Liver (tissue), 3 donors: ENCODE data around the gene CDRT15.

ENCODE experiments used
- EGR1 ChIP-seq, 2 donors: IDR thresholded peaks; 2 replicates each; pipeline ENCODE4 v1.6.1; 2016 to 2018; ENCODE audit warnings: antibody characterized with exemption in 2 of 2, low read depth in 2 of 2
- FOXA1 ChIP-seq: IDR thresholded peaks from 2 replicates; pipeline ENCODE4 v1.6.1; 2016; ENCODE audit warnings: antibody characterized with exemption
- GABPA ChIP-seq, 2 donors: IDR thresholded peaks in 1 of 2; conservative IDR thresholded peaks in 1 of 2; 2 replicates each; pipeline ENCODE4 v1.6.1; 2016; ENCODE audit warnings: antibody characterized with exemption in 2 of 2, mild to moderate bottlenecking in 1 of 2, moderate library complexity in 1 of 2
- JUND ChIP-seq, 2 donors: IDR thresholded peaks; 2 replicates each; pipeline ENCODE4 v1.6.1; 2016; ENCODE audit warnings: antibody characterized with exemption in 2 of 2
- RAD21 ChIP-seq, 2 donors: IDR thresholded peaks; 2 replicates each; pipeline ENCODE4 v1.6.1; 2016; ENCODE audit warnings: antibody characterized with exemption in 2 of 2, mild to moderate bottlenecking in 2 of 2
- SP1 ChIP-seq: IDR thresholded peaks from 2 replicates; pipeline ENCODE4 v1.6.1; 2018; ENCODE audit warnings: antibody characterized with exemption, mild to moderate bottlenecking
- TAF1 ChIP-seq: conservative IDR thresholded peaks from 2 replicates; pipeline ENCODE4 v1.6.1; 2016; ENCODE audit warnings: antibody characterized with exemption, mild to moderate bottlenecking
- YY1 ChIP-seq: IDR thresholded peaks from 2 replicates; pipeline ENCODE4 v1.6.1; 2016; ENCODE audit warnings: antibody characterized with exemption, mild to moderate bottlenecking
- TF ChIP-seq, protein P1 (sequence below): fragments of 150-350 bp; IDR thresholded peaks from 2 replicates; pipeline ENCODE4 v1.5.1; 2017; ENCODE audit warnings: improper control_type of control experiment, low read depth, low read length; ENCODE audit not compliant: missing input control
- TF ChIP-seq, protein P2 (sequence below): IDR thresholded peaks from 2 replicates; pipeline ENCODE4 v1.6.1; 2016; ENCODE audit warnings: antibody characterized with exemption
- TF ChIP-seq, protein P3 (sequence below): IDR thresholded peaks from 2 replicates; pipeline ENCODE4 v1.6.1; 2016; ENCODE audit warnings: antibody characterized with exemption, mild to moderate bottlenecking
- TF ChIP-seq, protein P4 (sequence below): IDR thresholded peaks from 2 replicates; pipeline ENCODE4 v1.6.1; 2016; ENCODE audit warnings: antibody characterized with exemption
- donor health status: healthy.
- donor health status: healthy.

DNA sequence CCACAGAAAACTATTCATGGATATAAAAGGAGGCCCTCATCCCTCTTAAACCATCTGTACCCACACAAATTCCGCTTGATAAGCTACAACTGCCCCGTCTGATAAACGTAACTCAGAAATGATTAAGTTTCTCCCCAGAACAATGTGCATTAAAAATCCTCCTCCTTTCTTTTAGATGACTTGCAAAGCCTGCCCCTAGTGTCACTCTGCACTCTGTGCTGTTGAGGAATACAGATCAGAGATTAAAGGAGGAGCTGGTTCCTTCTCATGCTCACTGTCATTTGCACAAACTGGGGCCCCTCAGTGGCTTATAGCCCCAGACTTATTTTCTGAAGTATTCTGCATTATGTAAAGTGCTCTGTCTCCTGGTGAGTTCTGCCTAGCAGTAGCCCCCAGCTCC, 33.3 kb downstream of the CDRT15 start:
- TF ChIP-seq TAF1 = no peak
- TF ChIP-seq, protein P1, sequence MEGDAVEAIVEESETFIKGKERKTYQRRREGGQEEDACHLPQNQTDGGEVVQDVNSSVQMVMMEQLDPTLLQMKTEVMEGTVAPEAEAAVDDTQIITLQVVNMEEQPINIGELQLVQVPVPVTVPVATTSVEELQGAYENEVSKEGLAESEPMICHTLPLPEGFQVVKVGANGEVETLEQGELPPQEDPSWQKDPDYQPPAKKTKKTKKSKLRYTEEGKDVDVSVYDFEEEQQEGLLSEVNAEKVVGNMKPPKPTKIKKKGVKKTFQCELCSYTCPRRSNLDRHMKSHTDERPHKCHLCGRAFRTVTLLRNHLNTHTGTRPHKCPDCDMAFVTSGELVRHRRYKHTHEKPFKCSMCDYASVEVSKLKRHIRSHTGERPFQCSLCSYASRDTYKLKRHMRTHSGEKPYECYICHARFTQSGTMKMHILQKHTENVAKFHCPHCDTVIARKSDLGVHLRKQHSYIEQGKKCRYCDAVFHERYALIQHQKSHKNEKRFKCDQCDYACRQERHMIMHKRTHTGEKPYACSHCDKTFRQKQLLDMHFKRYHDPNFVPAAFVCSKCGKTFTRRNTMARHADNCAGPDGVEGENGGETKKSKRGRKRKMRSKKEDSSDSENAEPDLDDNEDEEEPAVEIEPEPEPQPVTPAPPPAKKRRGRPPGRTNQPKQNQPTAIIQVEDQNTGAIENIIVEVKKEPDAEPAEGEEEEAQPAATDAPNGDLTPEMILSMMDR = peak; percentile 6
- TF ChIP-seq, protein P2, sequence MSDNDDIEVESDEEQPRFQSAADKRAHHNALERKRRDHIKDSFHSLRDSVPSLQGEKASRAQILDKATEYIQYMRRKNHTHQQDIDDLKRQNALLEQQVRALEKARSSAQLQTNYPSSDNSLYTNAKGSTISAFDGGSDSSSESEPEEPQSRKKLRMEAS = no peak
- no peak for TF ChIP-seq SP1
- TF ChIP-seq, protein P3, sequence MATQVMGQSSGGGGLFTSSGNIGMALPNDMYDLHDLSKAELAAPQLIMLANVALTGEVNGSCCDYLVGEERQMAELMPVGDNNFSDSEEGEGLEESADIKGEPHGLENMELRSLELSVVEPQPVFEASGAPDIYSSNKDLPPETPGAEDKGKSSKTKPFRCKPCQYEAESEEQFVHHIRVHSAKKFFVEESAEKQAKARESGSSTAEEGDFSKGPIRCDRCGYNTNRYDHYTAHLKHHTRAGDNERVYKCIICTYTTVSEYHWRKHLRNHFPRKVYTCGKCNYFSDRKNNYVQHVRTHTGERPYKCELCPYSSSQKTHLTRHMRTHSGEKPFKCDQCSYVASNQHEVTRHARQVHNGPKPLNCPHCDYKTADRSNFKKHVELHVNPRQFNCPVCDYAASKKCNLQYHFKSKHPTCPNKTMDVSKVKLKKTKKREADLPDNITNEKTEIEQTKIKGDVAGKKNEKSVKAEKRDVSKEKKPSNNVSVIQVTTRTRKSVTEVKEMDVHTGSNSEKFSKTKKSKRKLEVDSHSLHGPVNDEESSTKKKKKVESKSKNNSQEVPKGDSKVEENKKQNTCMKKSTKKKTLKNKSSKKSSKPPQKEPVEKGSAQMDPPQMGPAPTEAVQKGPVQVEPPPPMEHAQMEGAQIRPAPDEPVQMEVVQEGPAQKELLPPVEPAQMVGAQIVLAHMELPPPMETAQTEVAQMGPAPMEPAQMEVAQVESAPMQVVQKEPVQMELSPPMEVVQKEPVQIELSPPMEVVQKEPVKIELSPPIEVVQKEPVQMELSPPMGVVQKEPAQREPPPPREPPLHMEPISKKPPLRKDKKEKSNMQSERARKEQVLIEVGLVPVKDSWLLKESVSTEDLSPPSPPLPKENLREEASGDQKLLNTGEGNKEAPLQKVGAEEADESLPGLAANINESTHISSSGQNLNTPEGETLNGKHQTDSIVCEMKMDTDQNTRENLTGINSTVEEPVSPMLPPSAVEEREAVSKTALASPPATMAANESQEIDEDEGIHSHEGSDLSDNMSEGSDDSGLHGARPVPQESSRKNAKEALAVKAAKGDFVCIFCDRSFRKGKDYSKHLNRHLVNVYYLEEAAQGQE = no peak
- TF ChIP-seq YY1 = no peak
- TF ChIP-seq GABPA (IDR thresholded peaks at IDR 0.05 in 1 of 2, conservative IDR thresholded peaks at IDR 0.05 in 1 of 2) = no peak
- TF ChIP-seq, protein P4, sequence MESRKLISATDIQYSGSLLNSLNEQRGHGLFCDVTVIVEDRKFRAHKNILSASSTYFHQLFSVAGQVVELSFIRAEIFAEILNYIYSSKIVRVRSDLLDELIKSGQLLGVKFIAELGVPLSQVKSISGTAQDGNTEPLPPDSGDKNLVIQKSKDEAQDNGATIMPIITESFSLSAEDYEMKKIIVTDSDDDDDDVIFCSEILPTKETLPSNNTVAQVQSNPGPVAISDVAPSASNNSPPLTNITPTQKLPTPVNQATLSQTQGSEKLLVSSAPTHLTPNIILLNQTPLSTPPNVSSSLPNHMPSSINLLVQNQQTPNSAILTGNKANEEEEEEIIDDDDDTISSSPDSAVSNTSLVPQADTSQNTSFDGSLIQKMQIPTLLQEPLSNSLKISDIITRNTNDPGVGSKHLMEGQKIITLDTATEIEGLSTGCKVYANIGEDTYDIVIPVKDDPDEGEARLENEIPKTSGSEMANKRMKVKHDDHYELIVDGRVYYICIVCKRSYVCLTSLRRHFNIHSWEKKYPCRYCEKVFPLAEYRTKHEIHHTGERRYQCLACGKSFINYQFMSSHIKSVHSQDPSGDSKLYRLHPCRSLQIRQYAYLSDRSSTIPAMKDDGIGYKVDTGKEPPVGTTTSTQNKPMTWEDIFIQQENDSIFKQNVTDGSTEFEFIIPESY = no peak
- TF ChIP-seq FOXA1 = no peak
- TF ChIP-seq JUND (IDR thresholded peaks at IDR 0.05) = no peak
- TF ChIP-seq EGR1 (IDR thresholded peaks at IDR 0.05; ENCODE audit: low read depth in 2 of 2) = no peak
- peak in 1 of 2 donors; percentile 8 for TF ChIP-seq RAD21 (IDR thresholded peaks at IDR 0.05)
